NB4 (cell line): ENCODE data around the gene LGI4.

ENCODE experiments used
- DNase-seq: peaks from one replicate; pipeline ENCODE4 v3.0.0; 2010; ENCODE audit warnings: low read depth
- H3K4me3 ChIP-seq: one replicate; pipeline ENCODE4 v1.5.1; 2011; ENCODE audit warnings: mild to moderate bottlenecking, low read depth, low read length, moderate library complexity
- CTCF ChIP-seq: IDR thresholded peaks from one replicate; pipeline ENCODE4 v1.5.1; 2012; ENCODE audit warnings: low read depth, low read length
- MAX ChIP-seq: IDR thresholded peaks from 2 replicates; pipeline ENCODE4 v1.6.1; 2011; ENCODE audit warnings: low read depth, low read length
- MYC ChIP-seq: IDR thresholded peaks from 2 replicates; pipeline ENCODE4 v1.6.1; 2011; ENCODE audit warnings: low read depth, low read length
- POLR2A ChIP-seq: IDR thresholded peaks from 2 replicates; pipeline ENCODE4 v1.6.1; 2011; ENCODE audit warnings: mild to moderate bottlenecking; ENCODE audit not compliant: insufficient read length; ENCODE audit errors: extremely low read depth

The LGI4 gene

GRCh38 chr19:35165200-35166058 lies 30.6 kb upstream of the LGI4 start:
- no peak for DNase-seq
- H3K4me3 ChIP-seq = no peak overlapping the region
- TF ChIP-seq MAX = no peak
- TF ChIP-seq MYC = no peak
- no peak for TF ChIP-seq CTCF
- TF ChIP-seq POLR2A = no peak

GRCh38 chr19:35164418-35164817 lies 29.6 kb upstream of the LGI4 start:
- TF ChIP-seq MAX = no peak
- TF ChIP-seq CTCF = no peak
- TF ChIP-seq MYC = no peak
- no peak for TF ChIP-seq POLR2A
- H3K4me3 ChIP-seq = no peak overlapping the region
- no peak for DNase-seq

GRCh38 chr19:35162471-35163326 lies 27.8 kb upstream of the LGI4 start:
- TF ChIP-seq MAX (no peak), CTCF (no peak), POLR2A (no peak), MYC (no peak)
- H3K4me3 ChIP-seq = no peak overlapping the region
- no peak for DNase-seq

- no peak for DNase-seq
- no peak overlapping the region for H3K4me3 ChIP-seq
- TF ChIP-seq MYC (no peak), MAX (no peak), POLR2A (no peak), CTCF (no peak)
These were observed 26.5 kb upstream of the LGI4 start for GRCh38 chr19:35161434-35161743.

- H3K4me3 ChIP-seq = no peak overlapping the region
- no peak for DNase-seq
- TF ChIP-seq CTCF = no peak
- no peak for TF ChIP-seq MYC
- TF ChIP-seq POLR2A = no peak
- no peak for TF ChIP-seq MAX
These were observed 26.0 kb upstream of the LGI4 start for GRCh38 chr19:35160629-35161433.
